GM19240 (cell line): ENCODE results near the gene NME2.

Experiments used
- DNase-seq: peaks from one replicate; pipeline ENCODE4 v3.0.0; 2011; ENCODE audit warnings: low spot score; ENCODE audit not compliant: insufficient read length

Gene NME2

DNA sequence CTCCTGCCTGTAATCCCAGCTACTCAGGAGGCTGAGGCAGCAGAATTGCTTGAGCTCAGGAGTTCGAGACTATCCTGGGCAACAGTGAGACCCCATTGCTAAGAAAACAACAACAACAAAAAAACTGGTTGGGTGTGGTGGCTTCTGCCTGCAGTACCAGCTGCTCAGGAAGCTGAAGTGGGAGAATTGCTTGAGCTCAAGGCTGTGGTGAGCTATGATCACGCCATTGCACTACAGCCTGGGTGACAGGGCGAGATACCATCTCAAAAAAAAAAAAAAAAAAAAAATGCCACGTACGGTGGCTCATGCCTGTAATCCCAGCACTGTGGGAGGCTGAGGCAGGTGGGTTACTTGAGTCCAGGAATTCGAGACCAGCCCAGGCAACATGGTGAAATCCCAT lies 34.1 kb downstream of the NME2 start:
- DNase-seq = no peak

DNA sequence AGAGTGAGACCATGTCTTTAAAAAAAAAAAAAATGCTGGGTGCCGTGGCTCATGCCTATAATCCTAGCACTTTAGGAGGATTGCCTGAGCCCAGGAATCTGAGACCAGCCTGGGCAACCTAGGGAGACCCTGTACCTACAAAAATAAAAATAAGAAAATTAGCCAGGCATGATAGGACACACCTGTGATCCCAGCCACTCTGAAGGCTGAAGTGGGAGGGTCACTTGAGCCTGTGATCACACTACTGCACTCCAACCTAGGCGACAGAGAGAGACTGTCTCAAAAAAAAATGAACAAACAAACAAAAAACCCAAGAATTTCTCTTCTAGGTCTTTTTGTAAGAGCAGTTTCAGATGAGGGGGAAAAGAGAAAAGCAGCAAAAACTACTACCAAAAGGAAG lies 34.6 kb downstream of the NME2 start:
- DNase-seq = no peak

DNA sequence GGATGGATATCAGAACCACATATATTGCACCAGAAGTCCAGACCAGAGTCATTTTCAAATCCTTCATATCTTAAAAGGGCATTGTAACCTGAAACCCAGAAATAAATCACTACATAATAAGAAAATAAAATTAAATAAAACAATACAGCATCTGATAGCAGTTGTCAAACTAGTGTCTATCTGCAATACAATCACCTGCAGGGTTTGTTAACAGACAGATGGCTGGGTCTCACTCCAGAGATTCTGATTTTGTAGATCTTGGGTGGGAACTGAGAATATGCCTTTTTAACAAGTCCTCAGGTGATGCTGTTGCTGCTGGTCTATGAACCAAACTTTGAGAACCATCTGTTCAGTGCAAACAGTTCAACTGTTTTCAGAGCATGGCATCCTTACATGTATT lies 37.6 kb downstream of the NME2 start:
- DNase-seq = no peak

DNA sequence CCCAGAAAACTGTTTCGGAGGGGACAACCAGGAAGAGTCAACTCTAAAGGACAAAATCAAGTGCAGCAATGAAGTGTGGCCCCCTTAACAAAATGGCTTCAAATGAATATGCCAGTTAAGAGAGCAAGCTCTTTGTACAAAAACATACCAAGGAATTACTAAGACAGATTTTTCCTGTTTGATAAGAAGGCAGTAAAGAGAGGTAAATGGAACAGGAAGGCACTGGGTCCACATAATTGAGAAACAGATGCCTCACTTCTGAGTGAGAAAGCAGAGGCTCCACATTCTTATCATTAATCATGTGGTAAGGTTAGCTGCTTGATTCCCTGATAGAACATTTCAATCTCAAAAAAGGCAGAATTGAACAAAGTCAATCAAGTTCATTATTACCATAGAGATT lies 48.7 kb downstream of the NME2 start:
- DNase-seq = no peak

DNA sequence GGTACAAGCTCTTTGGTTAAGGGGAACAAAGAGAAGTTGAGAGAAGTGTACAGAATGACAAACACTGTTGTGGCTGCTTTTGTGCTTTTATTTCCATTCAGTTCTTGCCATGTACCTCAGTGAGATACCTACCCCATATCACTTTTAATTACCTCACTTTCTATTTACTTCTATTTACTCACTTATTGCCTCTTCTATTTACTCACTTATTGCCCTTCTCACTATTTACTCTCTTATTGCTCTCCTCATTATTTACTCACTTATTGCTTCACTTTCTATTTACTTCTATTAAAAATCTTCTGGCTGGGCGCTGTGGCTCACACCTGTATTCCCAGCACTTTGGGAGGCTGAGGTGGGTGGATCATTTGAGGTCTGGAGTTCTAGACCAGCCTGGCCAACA lies 51.7 kb downstream of the NME2 start:
- no peak for DNase-seq

- no peak for DNase-seq
These were observed 55.1 kb downstream of the NME2 start for GRCh38 chr17:51221322-51221721.
